GM18526 (cell line): ENCODE results near the gene AARS2.

Source experiments
- POLR2A ChIP-seq: IDR thresholded peaks from 3 replicates; pipeline ENCODE4 v1.6.1; 2011; ENCODE audit not compliant: insufficient read length; ENCODE audit errors: extremely low read depth

AARS2 gene

GRCh38 chr6:44253307-44254101 lies 59.6 kb downstream of the AARS2 start:
- no peak for TF ChIP-seq POLR2A

DNA sequence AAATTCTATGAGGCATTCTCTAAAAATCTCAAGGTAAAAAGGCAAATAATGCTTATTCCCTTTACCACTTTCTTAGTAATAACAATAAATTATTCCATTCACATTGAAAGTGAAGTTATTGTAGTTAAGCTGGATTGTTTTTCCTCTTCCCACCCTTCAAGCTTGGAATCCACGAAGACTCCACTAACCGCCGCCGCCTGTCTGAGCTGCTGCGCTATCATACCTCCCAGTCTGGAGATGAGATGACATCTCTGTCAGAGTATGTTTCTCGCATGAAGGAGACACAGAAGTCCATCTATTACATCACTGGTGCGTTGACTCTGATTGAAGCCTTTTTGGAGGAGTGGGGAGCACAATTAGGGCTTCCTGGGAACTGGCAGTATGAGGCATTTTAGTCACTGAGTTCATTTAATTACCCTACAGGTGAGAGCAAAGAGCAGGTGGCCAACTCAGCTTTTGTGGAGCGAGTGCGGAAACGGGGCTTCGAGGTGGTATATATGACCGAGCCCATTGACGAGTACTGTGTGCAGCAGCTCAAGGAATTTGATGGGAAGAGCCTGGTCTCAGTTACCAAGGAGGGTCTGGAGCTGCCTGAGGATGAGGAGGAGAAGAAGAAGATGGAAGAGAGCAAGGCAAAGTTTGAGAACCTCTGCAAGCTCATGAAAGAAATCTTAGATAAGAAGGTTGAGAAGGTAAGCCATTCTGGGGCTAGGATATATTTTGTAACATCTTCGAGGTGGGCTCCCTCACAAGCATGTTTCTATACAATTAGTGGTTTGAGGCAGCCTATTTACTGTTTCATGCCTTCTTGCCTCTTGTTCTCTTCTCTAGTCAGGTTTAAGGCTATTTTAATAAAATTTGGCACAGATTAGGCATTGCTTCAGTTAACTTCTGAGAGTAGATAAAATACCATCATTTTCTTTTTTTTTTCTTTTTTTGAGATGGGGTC lies 61.3 kb downstream of the AARS2 start:
- no peak for TF ChIP-seq POLR2A

DNA sequence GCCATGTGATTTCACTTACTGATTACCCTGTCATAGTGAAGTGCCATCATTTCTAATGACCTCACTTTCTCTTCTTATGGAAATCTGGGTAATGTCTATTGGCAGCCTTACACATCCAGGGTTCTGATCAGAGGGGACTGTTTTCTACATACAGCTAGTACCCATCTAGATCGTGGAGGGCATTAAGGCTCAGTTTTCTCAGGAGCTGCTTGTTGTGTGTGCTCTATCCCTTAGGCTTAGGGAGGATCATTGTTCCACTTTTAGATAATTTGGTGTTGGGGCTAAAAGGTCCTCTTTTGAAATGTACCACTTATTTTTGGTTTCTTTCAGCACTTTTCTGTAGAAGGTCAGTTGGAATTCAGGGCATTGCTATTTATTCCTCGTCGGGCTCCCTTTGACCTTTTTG lies 62.4 kb downstream of the AARS2 start:
- TF ChIP-seq POLR2A, result no peak

DNA sequence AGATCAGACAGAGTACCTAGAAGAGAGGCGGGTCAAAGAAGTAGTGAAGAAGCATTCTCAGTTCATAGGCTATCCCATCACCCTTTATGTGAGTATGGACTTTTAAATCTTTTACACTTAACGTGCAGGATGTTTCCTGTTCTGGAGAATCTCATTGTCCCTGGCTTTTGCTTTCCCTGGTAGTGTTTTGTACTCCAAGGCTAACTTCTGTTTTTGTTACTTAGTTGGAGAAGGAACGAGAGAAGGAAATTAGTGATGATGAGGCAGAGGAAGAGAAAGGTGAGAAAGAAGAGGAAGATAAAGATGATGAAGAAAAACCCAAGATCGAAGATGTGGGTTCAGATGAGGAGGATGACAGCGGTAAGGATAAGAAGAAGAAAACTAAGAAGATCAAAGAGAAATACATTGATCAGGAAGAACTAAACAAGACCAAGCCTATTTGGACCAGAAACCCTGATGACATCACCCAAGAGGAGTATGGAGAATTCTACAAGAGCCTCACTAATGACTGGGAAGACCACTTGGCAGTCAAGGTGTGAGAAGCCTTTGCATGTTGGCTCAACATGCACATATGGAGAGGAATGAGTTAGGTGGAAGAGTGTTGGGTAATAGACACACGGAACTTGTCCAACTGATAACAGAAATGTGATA lies 63.0 kb downstream of the AARS2 start:
- no peak for TF ChIP-seq POLR2A
